ENCODE results near the gene TUBB6. TPM values are rescaled to one million over a fixed set of nuclear protein-coding genes. Genes with fewer than 3 reads are reported as not detected.

Gene TUBB6
- total RNA-seq, 1 donor from 2014 or later, result 188 TPM

Small RNA genes lying within 50 kb of the gene (small RNA-seq; reads per million reads assigned to genes)
- gene RNU6-170P (ENCODE audit: low replicate concordance), result not detected

Other genes with a start within 250 kb of the TUBB6 start
- gene ANKRD62, start 214.4 kb upstream of the TUBB6 start, total RNA-seq, result not detected
- gene CIDEA, start 53.9 kb upstream of the TUBB6 start, total RNA-seq, result 11.1 TPM
- 34.8 TPM for gene AFG3L2, start 69.0 kb downstream of the TUBB6 start, total RNA-seq
- gene PRELID3A, start 99.7 kb downstream of the TUBB6 start, total RNA-seq, result 3.6 TPM

Measured in skin of body (tissue), 2 donors.